WTC11 (cell line): ENCODE results near the gene C2orf66. TPM values are rescaled to one million over a fixed set of nuclear protein-coding genes. Genes with fewer than 3 reads are reported as not detected.

Experiments
- ATAC-seq: fragments of 200-7000 bp; cut with Tn5 transposase; 2 replicates; pipeline ENCODE4 v1.10.0; 2021; ENCODE audit warnings: mild to moderate bottlenecking, moderate library complexity
- CTCF ChIA-PET: fragments of 300-600 bp; sonication (Branson Sonifier 250); formaldehyde crosslinking; loops from one replicate; lab custom pipeline; 2021; ENCODE audit warnings: antibody characterized with exemption; lab: Charles Lee
- POLR2A ChIA-PET: fragments of 350-600 bp; sonication (Branson Sonifier 250); formaldehyde crosslinking; loops from one replicate; lab custom pipeline; 2021; ENCODE audit warnings: antibody characterized with exemption; lab: Charles Lee
- DNase-seq: peaks from one replicate; pipeline ENCODE4 v3.0.0; 2021; ENCODE audit warnings: low spot score
- H3K27ac Mint-ChIP-seq: 2 replicates; pipeline ENCODE4 v1.8.0; 2021; ENCODE audit warnings: mixed read lengths
- H3K27me3 Mint-ChIP-seq: 2 replicates; pipeline ENCODE4 v1.8.0; 2021; ENCODE audit warnings: low read depth, mild to moderate bottlenecking, moderate library complexity, mixed read lengths
- H3K36me3 Mint-ChIP-seq: 2 replicates; pipeline ENCODE4 v1.8.0; 2021; ENCODE audit warnings: mixed read lengths
- H3K4me1 Mint-ChIP-seq: 2 replicates; pipeline ENCODE4 v1.8.0; 2022; ENCODE audit warnings: mixed read lengths
- H3K4me3 Mint-ChIP-seq: 2 replicates; pipeline ENCODE4 v1.8.0; 2021; ENCODE audit warnings: mild to moderate bottlenecking, moderate library complexity, mixed read lengths
- H3K9me3 Mint-ChIP-seq: 2 replicates; pipeline ENCODE4 v1.8.0; 2021; ENCODE audit warnings: mixed read lengths
- CREM ChIP-seq: sonication (generic); formaldehyde crosslinking; IDR thresholded peaks from 2 replicates; pipeline ENCODE4 v1.8.1; 2022; ENCODE audit warnings: mild to moderate bottlenecking, missing genetic modification reagents, moderate library complexity
- FOXJ3 ChIP-seq: sonication (generic); formaldehyde crosslinking; IDR thresholded peaks from 2 replicates; pipeline ENCODE4 v1.9.0; 2021; ENCODE audit warnings: missing genetic modification reagents, mild to moderate bottlenecking, borderline replicate concordance
- FOXK1 ChIP-seq: sonication (generic); formaldehyde crosslinking; IDR thresholded peaks from 2 replicates; pipeline ENCODE4 v1.8.0; 2022; ENCODE audit warnings: mild to moderate bottlenecking, moderate library complexity, missing genetic modification reagents
- FOXP1 ChIP-seq: sonication (generic); formaldehyde crosslinking; IDR thresholded peaks from 2 replicates; pipeline ENCODE4 v1.8.0; 2022; ENCODE audit warnings: missing genetic modification reagents, mild to moderate bottlenecking, moderate library complexity, borderline replicate concordance
- GABPB1 ChIP-seq: sonication (generic); formaldehyde crosslinking; IDR thresholded peaks from 2 replicates; pipeline ENCODE4 v1.8.1; 2023; ENCODE audit warnings: mild to moderate bottlenecking, missing genetic modification reagents
- IRF1 ChIP-seq: sonication (generic); formaldehyde crosslinking; IDR thresholded peaks from 2 replicates; pipeline ENCODE4 v1.8.0; 2023; ENCODE audit warnings: missing genetic modification reagents
- IRF2 ChIP-seq: sonication (generic); formaldehyde crosslinking; IDR thresholded peaks from 2 replicates; pipeline ENCODE4 v1.8.0; 2022; ENCODE audit warnings: low read depth, missing genetic modification reagents, borderline replicate concordance
- PRDM15 ChIP-seq: sonication (generic); formaldehyde crosslinking; IDR thresholded peaks from 2 replicates; pipeline ENCODE4 v1.8.0; 2022; ENCODE audit warnings: missing genetic modification reagents
- PRRX2 ChIP-seq: fragments of 250-450 bp; sonication (Bioruptor Pico); IDR thresholded peaks from 2 replicates; pipeline ENCODE4 v1.8.0; 2021; ENCODE audit warnings: mild to moderate bottlenecking
- SMAD3 ChIP-seq: sonication (generic); formaldehyde crosslinking; IDR thresholded peaks from 2 replicates; pipeline ENCODE4 v1.8.0; 2022; ENCODE audit warnings: missing genetic modification reagents, mild to moderate bottlenecking, borderline replicate concordance
- SOX15 ChIP-seq: fragments of 250-450 bp; sonication (Bioruptor Pico); IDR thresholded peaks from 2 replicates; pipeline ENCODE4 v1.9.0; 2021; ENCODE audit warnings: mild to moderate bottlenecking
- SP1 ChIP-seq: sonication (generic); formaldehyde crosslinking; conservative IDR thresholded peaks from 2 replicates; pipeline ENCODE4 v1.8.1; 2022; ENCODE audit warnings: missing genetic modification reagents
- USF1 ChIP-seq: sonication (generic); formaldehyde crosslinking; IDR thresholded peaks from 2 replicates; pipeline ENCODE4 v1.8.0; 2022; ENCODE audit warnings: mild to moderate bottlenecking, missing genetic modification reagents
- ZNF121 ChIP-seq: sonication (generic); formaldehyde crosslinking; IDR thresholded peaks from 2 replicates; pipeline ENCODE4 v1.8.0; 2023; ENCODE audit warnings: missing genetic modification reagents
- ZNF425 ChIP-seq: fragments of 250-450 bp; sonication (Bioruptor Pico); conservative IDR thresholded peaks from 2 replicates; pipeline ENCODE4 v1.9.0; 2021; ENCODE audit warnings: mild to moderate bottlenecking
- ZNF532 ChIP-seq: fragments of 250-450 bp; sonication (Bioruptor Pico); IDR thresholded peaks from 2 replicates; pipeline ENCODE4 v1.9.0; 2021; ENCODE audit warnings: mild to moderate bottlenecking, borderline replicate concordance
- ZSCAN18 ChIP-seq: fragments of 250-450 bp; sonication (Bioruptor Pico); IDR thresholded peaks from 2 replicates; pipeline ENCODE4 v2.1.2; 2022; ENCODE audit warnings: mild to moderate bottlenecking, moderate library complexity
- total RNA-seq: library from RNA; stranded (reverse); gene quantifications from 3 replicates; pipeline ENCODE4 v1.2.3, GENCODE V29; 2021

The C2orf66 gene
- total RNA-seq, 1 experiment from 2014 or later, result not detected

GRCh38 chr2:196821195-196821594 is 12.0 kb upstream of the C2orf66 start (continued):
- TF ChIP-seq ZNF425 (CRISPR knock-in tag) (no peak), PRDM15 (no peak)
- TF ChIP-seq, all 79 proteins: peak for 0

- POLR2A ChIA-PET, result no interaction called here
- Mint-ChIP-seq H3K36me3 (no peaks in the 10 kb centered on the region), H3K4me1 (no peaks in the 10 kb centered on the region), H3K4me3 (no peak overlapping the region), H3K9me3 (no peaks in the 10 kb centered on the region), H3K27me3 (peaks cover 28% of the 10 kb centered on the region), H3K27ac (no peak overlapping the region)
- CTCF ChIA-PET, result no interaction called here
- TF ChIP-seq FOXP1 (CRISPR knock-in tag) (no peak), USF1 (CRISPR knock-in tag) (no peak), SOX15 (no peak)
- DNase-seq (no peak), ATAC-seq (peak; percentile 92)
Measured at GRCh38 chr2:196808083-196808665, 981 bp downstream of the C2orf66 start.

GRCh38 chr2:196804381-196804780 is 4.8 kb downstream of the C2orf66 start:
- DNase-seq (no peak), ATAC-seq (no peak)
- ChIA-PET POLR2A (no interaction called here), CTCF (no interaction called here)
- H3K36me3 Mint-ChIP-seq, result no peaks in the 10 kb centered on the region
- no peak overlapping the region for H3K27ac Mint-ChIP-seq
- H3K27me3 Mint-ChIP-seq, result peaks cover 33% of the 10 kb centered on the region
- no peaks in the 10 kb centered on the region for H3K4me1 Mint-ChIP-seq
- no peak overlapping the region for H3K4me3 Mint-ChIP-seq
- no peaks in the 10 kb centered on the region for H3K9me3 Mint-ChIP-seq
- TF ChIP-seq FOXJ3 (CRISPR knock-in tag) (no peak), IRF1 (no peak), CREM (CRISPR knock-in tag) (no peak), PRRX2 (CRISPR knock-in tag) (no peak), GABPB1 (CRISPR knock-in tag) (no peak), ZNF532 (CRISPR knock-in tag) (no peak), SMAD3 (CRISPR knock-in tag) (no peak), FOXK1 (CRISPR knock-in tag) (no peak), IRF2 (no peak), ZNF121 (CRISPR knock-in tag) (no peak), SP1 (no peak), ZSCAN18 (CRISPR knock-in tag) (no peak)
